HCT116 (cell line): ENCODE results near the gene SYMPK. TPM values are rescaled to one million over a fixed set of nuclear protein-coding genes. Genes with fewer than 3 reads are reported as not detected.

Experiments
- ATAC-seq: fragments of 200-7000 bp; cut with Tn5 transposase; 2 replicates; pipeline ENCODE4 v1.9.1; 2020; ENCODE audit warnings: mild to moderate bottlenecking, moderate library complexity
- BruUV-seq: library from RNA; stranded (reverse); fragments of 400-500 nt; replicated peaks from 2 replicates; lab custom pipeline; 2021; lab: Mats Ljungman, UMichigan
- CTCF ChIA-PET: fragments of 300-600 bp; sonication (Branson Sonifier 250); formaldehyde crosslinking; loops from one replicate; lab custom pipeline; 2021; ENCODE audit warnings: antibody characterized with exemption; lab: Charles Lee
- POLR2A ChIA-PET: fragments of 300-600, 350-600 bp; sonication (Branson Sonifier 250); formaldehyde crosslinking; loops from one replicate; lab custom pipeline; 2021; ENCODE audit warnings: antibody characterized with exemption; lab: Charles Lee
- RAD21 ChIA-PET, 2 experiments: fragments of 300-600 bp; sonication (Branson Sonifier 250); formaldehyde crosslinking; loops; one replicate each; lab custom pipeline; 2023; ENCODE audit warnings: low total read pairs in 2 of 2; ENCODE audit not compliant: uncharacterized antibody in 2 of 2, unreplicated experiment in 2 of 2, low non-redundant PET in 1 of 2; lab: Charles Lee
- DNase-seq: peaks from one replicate; pipeline ENCODE4 v3.0.0-alpha.2; 2010; ENCODE audit warnings: low read depth, low spot score
- H2AFZ ChIP-seq: fragments of 200-600 bp; shearing (Covaris generic), sonication (generic); 2 replicates; pipeline ENCODE4 v1.6.1; 2017; ENCODE audit warnings: low read depth, mixed run types, mixed read lengths, antibody characterized with exemption, low read length; ENCODE audit not compliant: poor library complexity, severe bottlenecking
- H3K27ac ChIP-seq: 2 replicates; pipeline ENCODE4 v1.5.1; 2012; ENCODE audit warnings: low read depth, low read length
- H3K27me3 ChIP-seq: fragments of 200-600 bp; sonication (generic); 2 replicates; pipeline ENCODE4 v1.6.1; 2016; ENCODE audit warnings: mixed run types, low read length, mixed read lengths; ENCODE audit not compliant: insufficient read depth
- H3K36me3 ChIP-seq, 2 experiments: fragments of 200-500 bp in 1 of 2; fragments of 200-600 bp in 1 of 2; sonication (Bioruptor generic) in 1 of 2; sonication (generic) in 1 of 2; 2 replicates each; pipeline versions ENCODE4 v1.5.1 to v1.6.1; 2014 to 2016; ENCODE audit warnings: low read length in 2 of 2, inconsistent platforms in 1 of 2, mixed read lengths in 1 of 2, mixed run types in 1 of 2; ENCODE audit not compliant: insufficient read depth in 2 of 2, control insufficient read depth in 1 of 2
- H3K4me1 ChIP-seq, 2 experiments: fragments of 200-600 bp in 1 of 2; sonication (generic) in 1 of 2; 2 replicates each; pipeline versions ENCODE4 v1.5.1 to v1.6.1; 2012 to 2017; ENCODE audit warnings: low read length in 2 of 2, inconsistent platforms in 1 of 2, mild to moderate bottlenecking in 1 of 2, mixed read lengths in 1 of 2, mixed run types in 1 of 2, moderate library complexity in 1 of 2; ENCODE audit not compliant: insufficient read depth in 2 of 2, control insufficient read depth in 1 of 2
- H3K4me2 ChIP-seq: fragments of 200-600 bp; sonication (generic); 2 replicates; pipeline ENCODE4 v1.6.1; 2017; ENCODE audit warnings: mixed run types, low read length, mixed read lengths
- H3K4me3 ChIP-seq, 2 experiments: fragments of 200-600 bp in 1 of 2; sonication (generic) in 1 of 2; replicated peaks in 1 of 2; 2 replicates each; pipeline ENCODE4 v1.5.1; 2011 to 2016; ENCODE audit warnings: low read length in 2 of 2, control low read depth in 1 of 2, low read depth in 1 of 2, mild to moderate bottlenecking in 1 of 2, mixed read lengths in 1 of 2, mixed run types in 1 of 2
- H3K79me2 ChIP-seq: fragments of 200-600 bp; sonication (generic); 2 replicates; pipeline ENCODE4 v1.6.1; 2017; ENCODE audit warnings: mild to moderate bottlenecking, mixed run types, low read length, moderate library complexity, mixed read lengths; ENCODE audit not compliant: insufficient read depth
- H3K9ac ChIP-seq: fragments of 200-600 bp; sonication (generic); 2 replicates; pipeline ENCODE4 v1.6.1; 2016; ENCODE audit warnings: low read length, mixed read lengths
- H3K9me2 ChIP-seq: fragments of 200-600 bp; sonication (generic), shearing (Covaris generic); 2 replicates; pipeline ENCODE4 v1.6.1; 2017; ENCODE audit warnings: mixed run types, mild to moderate bottlenecking, moderate library complexity; ENCODE audit not compliant: insufficient read depth
- H3K9me3 ChIP-seq, 2 experiments: fragments of 200-500 bp in 1 of 2; fragments of 200-600 bp in 1 of 2; sonication (Bioruptor generic) in 1 of 2; sonication (generic) in 1 of 2; 2 replicates each; pipeline ENCODE4 v1.6.1; 2014 to 2017; ENCODE audit warnings: low read length in 2 of 2, mixed read lengths in 2 of 2, inconsistent platforms in 1 of 2, low read depth in 1 of 2, mild to moderate bottlenecking in 1 of 2, mixed run types in 1 of 2, moderate library complexity in 1 of 2; ENCODE audit not compliant: control insufficient read depth in 1 of 2, insufficient read depth in 1 of 2
- H4K20me1 ChIP-seq: fragments of 200-600 bp; sonication (generic), shearing (Covaris generic); 2 replicates; pipeline ENCODE4 v1.6.1; 2017; ENCODE audit warnings: mixed run types, mild to moderate bottlenecking, moderate library complexity; ENCODE audit not compliant: insufficient read depth
- EGR1 ChIP-seq: IDR thresholded peaks from 2 replicates; pipeline ENCODE4 v1.6.1; 2012; ENCODE audit warnings: low read depth
- FOSL1 ChIP-seq: IDR thresholded peaks from 2 replicates; pipeline ENCODE4 v1.6.1; 2012; ENCODE audit warnings: low read depth
- POLR2AphosphoS5 ChIP-seq: IDR thresholded peaks from 2 replicates; pipeline ENCODE4 v1.6.1; 2011; ENCODE audit warnings: mild to moderate bottlenecking, low read depth, low read length, moderate library complexity
- RAD21 ChIP-seq: IDR thresholded peaks from 2 replicates; pipeline ENCODE4 v1.6.1; 2012; ENCODE audit warnings: low read depth, mild to moderate bottlenecking
- SP1 ChIP-seq: IDR thresholded peaks from 2 replicates; pipeline ENCODE4 v1.6.1; 2012; ENCODE audit warnings: low read depth
- SRF ChIP-seq: IDR thresholded peaks from 2 replicates; pipeline ENCODE4 v1.6.1; 2012; ENCODE audit warnings: low read depth
- TCF7L2 ChIP-seq: IDR thresholded peaks from 2 replicates; pipeline ENCODE4 v1.7.0; 2011; ENCODE audit warnings: borderline replicate concordance, inconsistent platforms; ENCODE audit not compliant: insufficient read depth, insufficient read length; ENCODE audit errors: extremely low read depth
- YY1 ChIP-seq: IDR thresholded peaks from 2 replicates; pipeline ENCODE4 v1.6.1; 2011; ENCODE audit warnings: low read length, low read depth, moderate library complexity, mild to moderate bottlenecking; ENCODE audit not compliant: insufficient replicate concordance; ENCODE audit errors: extremely low read depth
- ZNF274 ChIP-seq: fragments of 200-500 bp; sonication (Bioruptor generic); IDR thresholded peaks from 2 replicates; pipeline ENCODE4 v1.6.1; 2014; ENCODE audit warnings: mild to moderate bottlenecking, low read depth, low read length, inconsistent platforms
- intact Hi-C: fragments of 100-400 bp; cut with micrococcal nuclease; formaldehyde crosslinking; loops from 2 replicates; pipeline ENCODE4 v1.10.0; 2022
- total RNA-seq: library from RNA; stranded (reverse); gene quantifications from one replicate; pipeline ENCODE4 v1.2.1, GENCODE V29; 2021; ENCODE audit not compliant: unreplicated experiment
- TF ChIP-seq, protein P1 (sequence below), 3 experiments: fragments of 200-600 bp in 1 of 3; sonication (generic) in 1 of 3; IDR thresholded peaks in 2 of 3; conservative IDR thresholded peaks in 1 of 3; 2 replicates each; pipeline ENCODE4 v1.5.1; 2012 to 2017; ENCODE audit warnings: low read depth in 2 of 3, low read length in 2 of 3, antibody characterized with exemption in 1 of 3, borderline replicate concordance in 1 of 3, control low read depth in 1 of 3, mild to moderate bottlenecking in 1 of 3, mixed read lengths in 1 of 3, mixed run types in 1 of 3, moderate library complexity in 1 of 3; ENCODE audit not compliant: insufficient read depth in 1 of 3

The SYMPK gene
- total RNA-seq, 1 experiment from 2014 or later: 117 TPM

DNA sequence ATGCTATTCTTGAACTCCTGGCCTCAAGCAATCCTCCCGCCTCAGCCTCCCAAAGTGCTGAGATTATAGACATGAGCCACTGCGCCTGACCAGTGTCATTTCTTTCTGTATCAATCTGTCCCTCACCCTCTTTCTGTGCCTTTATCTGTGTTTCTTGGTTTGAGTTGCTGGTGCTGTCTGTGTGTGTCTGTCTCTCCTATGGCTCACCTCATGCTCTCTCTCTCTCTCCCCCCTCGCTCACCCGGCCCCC is 13.1 kb upstream of the SYMPK start:
- Histone ChIP-seq H3K4me3 (no peak overlapping the region), H3K79me2 (no peaks in the 10 kb centered on the region), H3K27ac (no peak overlapping the region), H3K9me3 (no peaks in the 10 kb centered on the region), H3K27me3 (no peaks in the 10 kb centered on the region), H3K36me3 (no peaks in the 10 kb centered on the region; a peak in 1 of 4 replicates), H2AFZ (no peak overlapping the region), H4K20me1 (no peaks in the 10 kb centered on the region), H3K4me1 (peaks cover 6 to 17% of the 10 kb centered on the region in 2 experiments; a peak in 3 of 4 replicates), H3K4me2 (no peak overlapping the region), H3K9ac (no peak overlapping the region), H3K9me2 (no peaks in the 10 kb centered on the region)
- TF ChIP-seq FOSL1 (no peak), POLR2AphosphoS5 (no peak), SP1 (no peak), YY1 (no peak), SRF (no peak), TCF7L2 (no peak), ZNF274 (no peak), EGR1 (no peak), RAD21 (no peak)
- TF ChIP-seq, protein P1, sequence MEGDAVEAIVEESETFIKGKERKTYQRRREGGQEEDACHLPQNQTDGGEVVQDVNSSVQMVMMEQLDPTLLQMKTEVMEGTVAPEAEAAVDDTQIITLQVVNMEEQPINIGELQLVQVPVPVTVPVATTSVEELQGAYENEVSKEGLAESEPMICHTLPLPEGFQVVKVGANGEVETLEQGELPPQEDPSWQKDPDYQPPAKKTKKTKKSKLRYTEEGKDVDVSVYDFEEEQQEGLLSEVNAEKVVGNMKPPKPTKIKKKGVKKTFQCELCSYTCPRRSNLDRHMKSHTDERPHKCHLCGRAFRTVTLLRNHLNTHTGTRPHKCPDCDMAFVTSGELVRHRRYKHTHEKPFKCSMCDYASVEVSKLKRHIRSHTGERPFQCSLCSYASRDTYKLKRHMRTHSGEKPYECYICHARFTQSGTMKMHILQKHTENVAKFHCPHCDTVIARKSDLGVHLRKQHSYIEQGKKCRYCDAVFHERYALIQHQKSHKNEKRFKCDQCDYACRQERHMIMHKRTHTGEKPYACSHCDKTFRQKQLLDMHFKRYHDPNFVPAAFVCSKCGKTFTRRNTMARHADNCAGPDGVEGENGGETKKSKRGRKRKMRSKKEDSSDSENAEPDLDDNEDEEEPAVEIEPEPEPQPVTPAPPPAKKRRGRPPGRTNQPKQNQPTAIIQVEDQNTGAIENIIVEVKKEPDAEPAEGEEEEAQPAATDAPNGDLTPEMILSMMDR (IDR thresholded peaks at IDR 0.05 in 2 of 3, conservative IDR thresholded peaks at IDR 0.05 in 1 of 3; ENCODE audit: borderline replicate concordance in 1 of 3, insufficient read depth in 1 of 3, low read depth in 2 of 3, low read length in 2 of 3): no peak
- POLR2A ChIA-PET: no interaction called here
- BruUV-seq: no TSS peak
- no peak for DNase-seq
- RAD21 ChIA-PET: interaction anchor here in 1 of 2 experiments (0.6 kb wide), 1 partner anchor 59 kb away, joined by 3 read pairs; no protein-coding TSS in a partner anchor
- CTCF ChIA-PET: interaction anchor here (0.7 kb wide), 1 partner anchor 13 kb away, joined by 4 read pairs; no protein-coding TSS in a partner anchor
- no peak for ATAC-seq
- intact Hi-C loops: no loop called here
